ENCODE measurements around the gene LZTR1.

Gene LZTR1

DNA sequence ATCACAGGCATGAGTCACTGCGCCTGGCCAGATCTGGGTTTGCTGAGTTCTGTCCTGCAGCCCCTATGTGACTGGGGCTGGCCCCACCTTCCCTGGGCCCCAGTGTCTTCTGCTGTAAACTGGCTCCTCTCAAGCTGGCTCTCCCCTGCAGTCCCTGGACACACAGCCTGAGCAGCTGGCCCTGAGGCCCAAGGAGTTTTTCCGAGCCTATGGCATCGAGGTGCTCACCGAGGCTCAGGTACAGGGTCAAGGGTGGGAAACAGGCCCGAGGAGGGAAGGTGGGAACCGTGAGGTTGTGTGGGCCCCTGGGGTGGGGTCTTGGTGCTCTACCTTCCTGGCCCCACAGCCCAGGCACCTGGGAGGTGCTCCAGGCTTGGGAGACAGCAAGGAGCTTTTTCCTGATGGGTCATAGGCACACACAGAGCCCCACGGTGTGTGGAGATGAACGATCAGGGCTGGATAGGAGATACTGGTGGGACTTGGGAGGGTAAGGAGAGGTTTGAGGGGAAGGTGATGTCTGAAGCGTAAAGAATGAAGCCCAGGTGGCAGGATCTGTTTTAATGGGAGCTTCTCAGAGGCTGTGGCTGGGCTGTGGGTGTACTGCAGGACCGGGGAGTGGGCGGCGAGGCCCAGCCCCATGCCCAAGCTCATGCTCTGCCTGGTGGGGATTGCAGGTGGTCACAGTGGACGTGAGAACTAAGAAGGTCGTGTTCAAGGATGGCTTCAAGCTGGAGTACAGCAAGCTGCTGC, 6.4 kb upstream of the LZTR1 start:
- ATAC-seq (ENCODE audit: insufficient read depth, low read depth) (no peak), DNase-seq (no peak)
- Histone ChIP-seq H3K36me3 (ENCODE audit: insufficient read depth, low read length) (no peaks in the 10 kb centered on the region), H3K4me3 (ENCODE audit: low read depth in 1 of 2, low read length in 2 of 2) (no peak overlapping the region), H3K79me2 (ENCODE audit: insufficient read depth, low read length) (no peaks in the 10 kb centered on the region), H3K27ac (ENCODE audit: low read length) (no peak overlapping the region), H3K4me2 (ENCODE audit: insufficient read depth, low read length) (no peak overlapping the region), H3K27me3 (ENCODE audit: insufficient read depth, low read length, poor library complexity) (no peaks in the 10 kb centered on the region), H3K9ac (ENCODE audit: low read depth, low read length) (no peak overlapping the region), H3K4me1 (ENCODE audit: insufficient read depth, low read length) (peaks cover 2% of the 10 kb centered on the region), H4K20me1 (ENCODE audit: insufficient read depth, low read length) (no peaks in the 10 kb centered on the region; the same call in 1 of the 2 replicates), H2AFZ (ENCODE audit: low read depth, low read length) (no peak overlapping the region), H3K9me3 (ENCODE audit: insufficient read depth, low read length, severe bottlenecking) (peaks cover 5% of the 10 kb centered on the region)
- no peak for TF ChIP-seq EZH2 (IDR thresholded peaks at IDR 0.05; ENCODE audit: borderline replicate concordance, low read depth, low read length, severe bottlenecking)
- TF ChIP-seq, protein P1, sequence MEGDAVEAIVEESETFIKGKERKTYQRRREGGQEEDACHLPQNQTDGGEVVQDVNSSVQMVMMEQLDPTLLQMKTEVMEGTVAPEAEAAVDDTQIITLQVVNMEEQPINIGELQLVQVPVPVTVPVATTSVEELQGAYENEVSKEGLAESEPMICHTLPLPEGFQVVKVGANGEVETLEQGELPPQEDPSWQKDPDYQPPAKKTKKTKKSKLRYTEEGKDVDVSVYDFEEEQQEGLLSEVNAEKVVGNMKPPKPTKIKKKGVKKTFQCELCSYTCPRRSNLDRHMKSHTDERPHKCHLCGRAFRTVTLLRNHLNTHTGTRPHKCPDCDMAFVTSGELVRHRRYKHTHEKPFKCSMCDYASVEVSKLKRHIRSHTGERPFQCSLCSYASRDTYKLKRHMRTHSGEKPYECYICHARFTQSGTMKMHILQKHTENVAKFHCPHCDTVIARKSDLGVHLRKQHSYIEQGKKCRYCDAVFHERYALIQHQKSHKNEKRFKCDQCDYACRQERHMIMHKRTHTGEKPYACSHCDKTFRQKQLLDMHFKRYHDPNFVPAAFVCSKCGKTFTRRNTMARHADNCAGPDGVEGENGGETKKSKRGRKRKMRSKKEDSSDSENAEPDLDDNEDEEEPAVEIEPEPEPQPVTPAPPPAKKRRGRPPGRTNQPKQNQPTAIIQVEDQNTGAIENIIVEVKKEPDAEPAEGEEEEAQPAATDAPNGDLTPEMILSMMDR (IDR thresholded peaks at IDR 0.05; ENCODE audit: borderline replicate concordance, extremely low read depth, low read length, poor library complexity, severe bottlenecking): no peak

DNA sequence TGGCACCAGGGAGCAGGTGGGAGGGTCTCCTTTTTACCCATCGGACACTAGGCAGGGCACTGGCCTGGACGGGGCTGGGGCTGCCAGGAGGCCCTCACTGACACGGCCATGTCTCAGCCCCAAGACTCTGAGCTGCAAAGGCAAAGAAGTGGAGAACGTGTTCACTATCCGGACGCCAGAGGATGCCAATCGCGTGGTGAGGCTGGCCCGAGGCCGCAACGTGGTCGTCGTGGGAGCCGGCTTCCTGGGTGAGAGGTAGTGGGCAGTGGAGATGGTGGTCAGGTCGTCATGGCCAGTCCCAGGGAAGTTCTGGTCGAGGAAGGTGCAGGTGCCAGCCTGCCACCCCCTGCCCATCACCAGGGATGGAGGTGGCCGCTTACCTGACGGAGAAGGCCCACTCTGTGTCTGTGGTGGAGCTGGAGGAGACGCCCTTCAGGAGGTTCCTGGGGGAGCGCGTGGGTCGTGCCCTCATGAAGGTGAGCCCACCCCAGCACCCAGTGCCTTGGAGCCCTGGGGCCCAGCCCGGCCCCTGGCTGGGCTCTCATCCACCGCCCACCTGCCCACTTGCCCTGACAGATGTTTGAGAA, 5.7 kb upstream of the LZTR1 start:
- peaks cover 8% of the 10 kb centered on the region for H3K4me1 ChIP-seq (ENCODE audit: insufficient read depth, low read length)
- no peak overlapping the region for H3K4me3 ChIP-seq (ENCODE audit: low read depth in 1 of 2, low read length in 2 of 2)
- no peak overlapping the region for H3K4me2 ChIP-seq (ENCODE audit: insufficient read depth, low read length)
- H3K79me2 ChIP-seq (ENCODE audit: insufficient read depth, low read length): peaks cover 6% of the 10 kb centered on the region
- no peaks in the 10 kb centered on the region; the same call in 1 of the 2 replicates for H4K20me1 ChIP-seq (ENCODE audit: insufficient read depth, low read length)
- H3K27ac ChIP-seq (ENCODE audit: low read length): no peak overlapping the region
- TF ChIP-seq, protein P1 (IDR thresholded peaks at IDR 0.05; ENCODE audit: borderline replicate concordance, extremely low read depth, low read length, poor library complexity, severe bottlenecking): no peak
- TF ChIP-seq EZH2 (IDR thresholded peaks at IDR 0.05; ENCODE audit: borderline replicate concordance, low read depth, low read length, severe bottlenecking): no peak
- no peak overlapping the region for H2AFZ ChIP-seq (ENCODE audit: low read depth, low read length)
- DNase-seq: no peak
- no peaks in the 10 kb centered on the region for H3K36me3 ChIP-seq (ENCODE audit: insufficient read depth, low read length)
- H3K27me3 ChIP-seq (ENCODE audit: insufficient read depth, low read length, poor library complexity): no peaks in the 10 kb centered on the region
- H3K9me3 ChIP-seq (ENCODE audit: insufficient read depth, low read length, severe bottlenecking): peaks cover 5% of the 10 kb centered on the region
- no peak overlapping the region for H3K9ac ChIP-seq (ENCODE audit: low read depth, low read length)
- ATAC-seq (ENCODE audit: insufficient read depth, low read depth): no peak

DNA sequence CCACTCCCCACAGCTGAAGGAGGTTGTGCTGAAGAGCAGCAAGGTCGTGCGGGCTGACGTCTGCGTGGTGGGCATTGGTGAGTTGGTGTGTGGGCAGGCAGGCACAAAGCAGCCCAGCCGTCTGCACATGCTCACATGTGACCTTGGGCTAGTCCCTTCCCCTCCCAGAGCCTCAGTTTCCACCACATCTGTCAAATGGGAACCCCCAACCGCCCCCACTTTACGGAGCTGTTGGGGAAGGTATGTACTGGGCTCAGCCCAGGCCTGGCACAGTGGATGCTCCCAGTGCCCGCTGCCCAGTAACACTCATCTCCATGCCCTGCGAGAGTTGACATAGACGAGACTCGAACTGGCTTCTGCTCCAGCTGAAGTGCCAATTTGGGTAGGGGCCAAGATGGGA, 5.1 kb upstream of the LZTR1 start:
- Histone ChIP-seq H2AFZ (ENCODE audit: low read depth, low read length) (no peak overlapping the region), H3K4me1 (ENCODE audit: insufficient read depth, low read length) (peaks cover 12% of the 10 kb centered on the region), H3K36me3 (ENCODE audit: insufficient read depth, low read length) (no peaks in the 10 kb centered on the region), H3K4me3 (ENCODE audit: low read depth in 1 of 2, low read length in 2 of 2) (no peak overlapping the region), H3K27ac (ENCODE audit: low read length) (no peak overlapping the region), H4K20me1 (ENCODE audit: insufficient read depth, low read length) (no peaks in the 10 kb centered on the region; the same call in 1 of the 2 replicates), H3K27me3 (ENCODE audit: insufficient read depth, low read length, poor library complexity) (no peaks in the 10 kb centered on the region), H3K4me2 (ENCODE audit: insufficient read depth, low read length) (no peak overlapping the region), H3K9ac (ENCODE audit: low read depth, low read length) (no peak overlapping the region), H3K9me3 (ENCODE audit: insufficient read depth, low read length, severe bottlenecking) (peaks cover 5% of the 10 kb centered on the region), H3K79me2 (ENCODE audit: insufficient read depth, low read length) (peaks cover 12% of the 10 kb centered on the region)
- no peak for ATAC-seq (ENCODE audit: insufficient read depth, low read depth)
- no peak for DNase-seq
- no peak for TF ChIP-seq EZH2 (IDR thresholded peaks at IDR 0.05; ENCODE audit: borderline replicate concordance, low read depth, low read length, severe bottlenecking)
- TF ChIP-seq, protein P1 (IDR thresholded peaks at IDR 0.05; ENCODE audit: borderline replicate concordance, extremely low read depth, low read length, poor library complexity, severe bottlenecking): no peak

Measured in DND-41 (cell line).